K562 (cell line): ENCODE results near the gene ATRNL1. TPM values are rescaled to one million over a fixed set of nuclear protein-coding genes. Genes with fewer than 3 reads are reported as not detected.

Source experiments
- ATAC-seq: fragments of 200-7000 bp; cut with Tn5 transposase; 3 replicates; pipeline ENCODE4 v1.9.1; 2020; ENCODE audit warnings: moderate library complexity
- BruUV-seq: library from RNA; stranded (reverse); fragments of 400-500 nt; replicated peaks from 2 replicates; lab custom pipeline; 2021; lab: Mats Ljungman, UMichigan
- CTCF ChIA-PET: fragments of 300-600 bp; formaldehyde crosslinking; extraction: SDS; loops from one replicate; lab custom pipeline; 2021; ENCODE audit warnings: low intra/inter-chr PET ratio; lab: Yijun Ruan, JAX
- POLR2A ChIA-PET: fragments of 300-600, 350-650 bp; sonication (Branson Sonifier 250); formaldehyde crosslinking; extraction: SDS; loops from one replicate; lab custom pipeline; 2021; ENCODE audit warnings: antibody characterized with exemption, inconsistent platforms; lab: Yijun Ruan, JAX
- DNase-seq, 4 experiments: peaks; one replicate each; pipeline versions ENCODE4 v3.0.0 to v3.0.0-alpha.2; 2011 to 2018; ENCODE audit warnings: low spot score in 3 of 4, mixed read lengths in 3 of 4; ENCODE audit errors: extremely low read depth in 1 of 4
- FAIRE-seq: peaks from 2 replicates; lab custom pipeline; 2011; peaks lifted over from hg19 to GRCh38; lab: Jason Lieb, UNC
- H2AFZ ChIP-seq: 2 replicates; pipeline ENCODE4 v1.6.0; 2011; ENCODE audit warnings: low read depth, low read length, control low read depth, inconsistent platforms
- H3K27ac ChIP-seq: fragments of 200-600 bp; 3 replicates; pipeline ENCODE4 v1.8.0; 2011; ENCODE audit warnings: low read depth, mild to moderate bottlenecking, control low read depth, inconsistent platforms, low read length, moderate library complexity, mixed read lengths; ENCODE audit errors: extremely low read depth
- H3K27me3 ChIP-seq, 2 experiments: fragments of 300-600 bp in 1 of 2; 2 replicates in 1 of 2; 3 replicates in 1 of 2; pipeline versions ENCODE4 v1.6.0 to v1.8.0; 2011; ENCODE audit warnings: inconsistent platforms in 2 of 2, low read length in 2 of 2, mild to moderate bottlenecking in 1 of 2, mixed read lengths in 1 of 2, moderate library complexity in 1 of 2; ENCODE audit not compliant: control insufficient read depth in 2 of 2, insufficient read depth in 2 of 2
- H3K36me3 ChIP-seq: fragments of 300-600 bp; 3 replicates; pipeline ENCODE4 v1.8.0; 2011; ENCODE audit warnings: mild to moderate bottlenecking, low read length, inconsistent platforms; ENCODE audit not compliant: control insufficient read depth, insufficient read depth
- H3K4me1 ChIP-seq, 2 experiments: fragments of 200-600 bp in 1 of 2; replicated peaks in 1 of 2; 2 replicates in 1 of 2; 3 replicates in 1 of 2; pipeline versions ENCODE4 v1.5.1 to v1.8.0; 2011; ENCODE audit warnings: inconsistent platforms in 2 of 2, low read length in 2 of 2, mild to moderate bottlenecking in 1 of 2, mixed read lengths in 1 of 2, moderate library complexity in 1 of 2; ENCODE audit not compliant: control insufficient read depth in 2 of 2, insufficient read depth in 2 of 2
- H3K4me2 ChIP-seq: 2 replicates; pipeline ENCODE4 v1.6.1; 2011; ENCODE audit warnings: low read length, control low read depth, inconsistent platforms, mixed read lengths; ENCODE audit not compliant: insufficient read depth
- H3K4me3 ChIP-seq: fragments of 200-600 bp; sonication (generic), shearing (Covaris generic); 2 replicates; pipeline ENCODE4 v1.5.1; 2016; ENCODE audit warnings: control low read depth, inconsistent platforms
- H3K79me2 ChIP-seq: fragments of 200-600 bp; 3 replicates; pipeline ENCODE4 v1.8.0; 2011; ENCODE audit warnings: low read length, inconsistent platforms; ENCODE audit not compliant: control insufficient read depth, insufficient read depth
- H3K9ac ChIP-seq, 2 experiments: 2 replicates each; pipeline versions ENCODE4 v1.6.0 to v1.6.1; 2011; ENCODE audit warnings: low read depth in 2 of 2, low read length in 2 of 2, control low read depth in 1 of 2, inconsistent platforms in 1 of 2, mild to moderate bottlenecking in 1 of 2, mixed read lengths in 1 of 2; ENCODE audit not compliant: insufficient read depth in 1 of 2
- H3K9me1 ChIP-seq: one replicate; pipeline ENCODE4 v1.6.0; 2011; ENCODE audit warnings: inconsistent platforms, mild to moderate bottlenecking, low read length, moderate library complexity; ENCODE audit not compliant: control insufficient read depth, insufficient read depth
- H3K9me3 ChIP-seq: replicated peaks from 2 replicates; pipeline ENCODE4 v1.5.1; 2011; ENCODE audit warnings: low read depth, low read length, inconsistent platforms; ENCODE audit not compliant: control insufficient read depth, insufficient read depth
- H4K20me1 ChIP-seq: replicated peaks from 2 replicates; pipeline ENCODE4 v1.6.1; 2011; ENCODE audit warnings: low read length, inconsistent platforms, mixed read lengths; ENCODE audit not compliant: control insufficient read depth, insufficient read depth
- ARNT ChIP-seq, 2 experiments: fragments of 450-650 bp; IDR thresholded peaks; 2 replicates each; pipeline ENCODE4 v1.6.1; 2016; ENCODE audit warnings: mild to moderate bottlenecking in 1 of 2
- TCFL5 ChIP-seq: fragments of 250-450 bp; sonication (Bioruptor Pico); conservative IDR thresholded peaks from 2 replicates; pipeline ENCODE4 v1.6.1; 2021; ENCODE audit warnings: mild to moderate bottlenecking, moderate library complexity, matching md5 sums
- ZKSCAN3 ChIP-seq: fragments of 250-450 bp; sonication (Bioruptor Pico); IDR thresholded peaks from 2 replicates; pipeline ENCODE4 v1.4.0; 2020
- WGBS: fragments of 100-300 bp; shearing (Covaris generic); methylation state at CpG from one replicate; pipeline ENCODE4 v1.1.6; 2016; ENCODE audit warnings: low coverage, mixed read lengths; ENCODE audit not compliant: insufficient coverage; ENCODE audit errors: missing lambda C conversion rate; 5-methylcytosine and 5-hydroxymethylcytosine counted together
- in situ Hi-C: fragments of 300-500 bp; cut with MboI; formaldehyde crosslinking; loops from 4 replicates; pipeline ENCODE4 v1.15.0; 2018; ENCODE audit warnings: inconsistent platforms, mixed read lengths
- intact Hi-C: fragments of 100-400 bp; cut with micrococcal nuclease; formaldehyde crosslinking; loops from 2 replicates; pipeline ENCODE4 v1.14.2; 2022
- polyA plus RNA-seq, 8 experiments: library from polyadenylated mRNA; depleted of rRNA in 4 of 8; stranded (reverse) in 5 of 8; unstranded in 3 of 8; fragments of >200 nt; fragmentation: Nextera tagmentation in 2 of 8; fragmentation: Illumina TruSeq in 1 of 8; extraction: Ambion mirVana in 2 of 8; extraction: Trizol in 1 of 8; gene quantifications; 2 replicates each; pipeline versions ENCODE4 v1.2.1 to v1.2.3, GENCODE V29; 2011 to 2014; ENCODE audit warnings: inconsistent platforms in 1 of 8, missing spikeins in 1 of 8
- total RNA-seq, 7 experiments: library from RNA; depleted of rRNA in 6 of 7; stranded (reverse); fragments of >200 nt in 6 of 7; fragmentation: Illumina TruSeq in 2 of 7; extraction: Trizol in 2 of 7; gene quantifications; 2 replicates each; pipeline versions ENCODE4 v1.2.1 to v1.2.3, GENCODE V29; 2011 to 2021; ENCODE audit warnings: low replicate concordance in 1 of 7
- TF ChIP-seq, protein P1 (sequence below): fragments of 250-450 bp; sonication (Bioruptor Pico); IDR thresholded peaks from 2 replicates; pipeline ENCODE4 v1.8.0; 2021; ENCODE audit warnings: moderate library complexity, mild to moderate bottlenecking, inconsistent platforms
- TF ChIP-seq, protein P2 (sequence below), 2 experiments: fragments of 150-350 bp in 1 of 2; IDR thresholded peaks; 2 replicates each; pipeline ENCODE4 v1.6.1; 2012 to 2016; ENCODE audit warnings: low read depth in 2 of 2, low read length in 2 of 2, mild to moderate bottlenecking in 1 of 2, moderate library complexity in 1 of 2

Gene ATRNL1
- total and polyA plus RNA-seq, 9 of the 15 experiments (the other 6 are each of a cell fraction or from before 2014, with no cell fraction given) = 0.18 TPM; not detected in 8

DNA sequence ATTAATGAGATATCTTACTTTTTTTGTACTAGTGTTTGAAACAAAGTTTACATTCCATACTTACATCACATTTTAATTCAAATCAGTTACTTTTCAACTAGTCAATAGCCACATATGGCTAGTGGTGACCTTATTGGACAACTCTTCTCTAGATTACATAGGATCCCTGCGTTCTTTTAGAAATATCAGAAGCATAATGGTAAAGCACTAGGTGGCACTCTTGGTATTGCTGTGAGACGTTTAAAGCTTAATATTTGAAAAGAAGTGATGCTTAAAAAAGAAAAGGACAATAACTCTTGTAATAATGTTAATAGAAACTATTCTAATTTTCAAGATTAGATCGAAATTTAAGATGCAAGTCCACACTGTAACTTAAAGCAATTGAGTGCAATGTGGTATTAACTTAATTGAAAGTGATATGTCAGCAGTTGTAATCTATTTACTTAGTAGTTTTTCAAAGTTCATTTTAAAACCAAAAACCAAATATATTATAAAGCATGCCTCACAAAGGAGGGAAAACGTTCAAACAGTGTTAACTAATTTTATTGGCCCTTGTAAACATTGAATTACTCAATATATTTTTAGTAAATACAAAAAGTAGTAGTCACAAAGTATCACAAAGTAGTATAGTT is 339.1 kb downstream of the ATRNL1 start (continued):
- TF ChIP-seq, protein P1, sequence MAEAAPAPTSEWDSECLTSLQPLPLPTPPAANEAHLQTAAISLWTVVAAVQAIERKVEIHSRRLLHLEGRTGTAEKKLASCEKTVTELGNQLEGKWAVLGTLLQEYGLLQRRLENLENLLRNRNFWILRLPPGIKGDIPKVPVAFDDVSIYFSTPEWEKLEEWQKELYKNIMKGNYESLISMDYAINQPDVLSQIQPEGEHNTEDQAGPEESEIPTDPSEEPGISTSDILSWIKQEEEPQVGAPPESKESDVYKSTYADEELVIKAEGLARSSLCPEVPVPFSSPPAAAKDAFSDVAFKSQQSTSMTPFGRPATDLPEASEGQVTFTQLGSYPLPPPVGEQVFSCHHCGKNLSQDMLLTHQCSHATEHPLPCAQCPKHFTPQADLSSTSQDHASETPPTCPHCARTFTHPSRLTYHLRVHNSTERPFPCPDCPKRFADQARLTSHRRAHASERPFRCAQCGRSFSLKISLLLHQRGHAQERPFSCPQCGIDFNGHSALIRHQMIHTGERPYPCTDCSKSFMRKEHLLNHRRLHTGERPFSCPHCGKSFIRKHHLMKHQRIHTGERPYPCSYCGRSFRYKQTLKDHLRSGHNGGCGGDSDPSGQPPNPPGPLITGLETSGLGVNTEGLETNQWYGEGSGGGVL (CRISPR knock-in tag) = no peak
- TF ChIP-seq ZKSCAN3 (no peak), TCFL5 (no peak)
- TF ChIP-seq, protein P2, sequence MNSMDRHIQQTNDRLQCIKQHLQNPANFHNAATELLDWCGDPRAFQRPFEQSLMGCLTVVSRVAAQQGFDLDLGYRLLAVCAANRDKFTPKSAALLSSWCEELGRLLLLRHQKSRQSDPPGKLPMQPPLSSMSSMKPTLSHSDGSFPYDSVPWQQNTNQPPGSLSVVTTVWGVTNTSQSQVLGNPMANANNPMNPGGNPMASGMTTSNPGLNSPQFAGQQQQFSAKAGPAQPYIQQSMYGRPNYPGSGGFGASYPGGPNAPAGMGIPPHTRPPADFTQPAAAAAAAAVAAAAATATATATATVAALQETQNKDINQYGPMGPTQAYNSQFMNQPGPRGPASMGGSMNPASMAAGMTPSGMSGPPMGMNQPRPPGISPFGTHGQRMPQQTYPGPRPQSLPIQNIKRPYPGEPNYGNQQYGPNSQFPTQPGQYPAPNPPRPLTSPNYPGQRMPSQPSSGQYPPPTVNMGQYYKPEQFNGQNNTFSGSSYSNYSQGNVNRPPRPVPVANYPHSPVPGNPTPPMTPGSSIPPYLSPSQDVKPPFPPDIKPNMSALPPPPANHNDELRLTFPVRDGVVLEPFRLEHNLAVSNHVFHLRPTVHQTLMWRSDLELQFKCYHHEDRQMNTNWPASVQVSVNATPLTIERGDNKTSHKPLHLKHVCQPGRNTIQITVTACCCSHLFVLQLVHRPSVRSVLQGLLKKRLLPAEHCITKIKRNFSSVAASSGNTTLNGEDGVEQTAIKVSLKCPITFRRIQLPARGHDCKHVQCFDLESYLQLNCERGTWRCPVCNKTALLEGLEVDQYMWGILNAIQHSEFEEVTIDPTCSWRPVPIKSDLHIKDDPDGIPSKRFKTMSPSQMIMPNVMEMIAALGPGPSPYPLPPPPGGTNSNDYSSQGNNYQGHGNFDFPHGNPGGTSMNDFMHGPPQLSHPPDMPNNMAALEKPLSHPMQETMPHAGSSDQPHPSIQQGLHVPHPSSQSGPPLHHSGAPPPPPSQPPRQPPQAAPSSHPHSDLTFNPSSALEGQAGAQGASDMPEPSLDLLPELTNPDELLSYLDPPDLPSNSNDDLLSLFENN (IDR thresholded peaks at IDR 0.05; ENCODE audit: low read depth in 2 of 2, low read length in 2 of 2) = no peak

DNA sequence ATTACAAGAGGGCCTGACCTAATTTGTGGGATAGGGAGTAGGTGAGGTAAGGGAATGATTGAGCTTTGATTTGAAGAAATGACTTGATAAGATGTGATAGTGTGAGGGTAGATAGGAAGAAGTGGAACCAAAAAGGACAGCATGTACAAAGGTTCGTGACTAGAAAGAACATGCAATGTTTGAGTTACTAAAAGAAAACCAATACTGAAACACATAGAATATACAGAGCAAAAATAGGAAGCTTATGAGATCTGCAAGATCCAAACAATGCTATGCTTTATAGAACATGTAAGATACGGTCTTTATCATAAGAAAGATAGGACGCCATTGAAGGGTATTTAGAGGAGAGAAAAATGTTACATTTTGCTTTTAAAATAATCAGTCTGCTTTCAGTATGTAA is 343.8 kb downstream of the ATRNL1 start:
- no peaks in the 10 kb centered on the region for H3K9me1 ChIP-seq
- ChIA-PET CTCF (no interaction called here), POLR2A (no interaction called here)
- H3K4me1 ChIP-seq = no peaks in the 10 kb centered on the region
- no peaks in the 10 kb centered on the region for H3K27me3 ChIP-seq
- no peak overlapping the region for H3K4me2 ChIP-seq
- 2% methylated on average over 3 of the region's 3 CpGs for WGBS
- ATAC-seq = no peak
- no peaks in the 10 kb centered on the region for H4K20me1 ChIP-seq
- BruUV-seq = no TSS peak
- in situ Hi-C loops = no loop called here
- H3K27ac ChIP-seq = no peak overlapping the region
- no peak overlapping the region for H2AFZ ChIP-seq
- no peak for DNase-seq
- H3K9me3 ChIP-seq = no peaks in the 10 kb centered on the region
- TF ChIP-seq ARNT (IDR thresholded peaks at IDR 0.05) = no peak
- TF ChIP-seq, all 486 proteins: peak for 0
- H3K9ac ChIP-seq = no peak overlapping the region
- intact Hi-C loops = no loop called here
- H3K36me3 ChIP-seq = no peaks in the 10 kb centered on the region
- FAIRE-seq = no peak
- H3K4me3 ChIP-seq = no peak overlapping the region
- H3K79me2 ChIP-seq = no peaks in the 10 kb centered on the region
